Heart left ventricle (tissue), 16 donors: Measurements from ENCODE around the gene ZNF621. TPM values are rescaled to one million over a fixed set of nuclear protein-coding genes. Genes with fewer than 3 reads are reported as not detected.
"Not testable (repeated sequence)": the region's sequence is repeated elsewhere in the genome, so short reads cannot be mapped to it uniquely, and the experiment has no call there.

Source experiments
- ATAC-seq, 4 donors: fragments of 200-7000 bp; cut with Tn5 transposase; one replicate each; pipeline ENCODE4 v1.9.1; 2020 to 2022; ENCODE audit warnings: moderate library complexity in 4 of 4, mild to moderate bottlenecking in 3 of 4, moderate number of reproducible peaks in 1 of 4
- DNase-seq, 5 donors: peaks; one replicate each; pipeline ENCODE4 v3.0.0-alpha.2; 2020
- H3K27ac ChIP-seq, 12 donors: fragments of 200-600 bp; sonication (generic) in 4 of 12; one replicate each; pipeline versions ENCODE4 v1.5.0 to v1.8.0; 2016 to 2022; ENCODE audit warnings: mild to moderate bottlenecking in 2 of 12
- H3K27me3 ChIP-seq, 9 donors: fragments of 200-600 bp; sonication (generic) in 2 of 9; one replicate each; pipeline versions ENCODE4 v1.5.1 to v1.8.0; 2016 to 2022; ENCODE audit warnings: mild to moderate bottlenecking in 3 of 9
- H3K36me3 ChIP-seq, 9 donors: fragments of 200-600 bp; sonication (generic) in 2 of 9; one replicate each; pipeline versions ENCODE4 v1.5.0 to v1.8.0; 2018 to 2022; ENCODE audit warnings: mild to moderate bottlenecking in 2 of 9
- H3K4me1 ChIP-seq, 12 donors: fragments of 200-600 bp; sonication (generic) in 4 of 12; one replicate each; pipeline versions ENCODE4 v1.5.0 to v1.8.0; 2016 to 2022; ENCODE audit warnings: mild to moderate bottlenecking in 3 of 12
- H3K4me3 ChIP-seq, 12 donors: fragments of 200-600 bp; sonication (generic) in 4 of 12; one replicate each; pipeline versions ENCODE4 v1.5.0 to v1.8.0; 2017 to 2022; ENCODE audit warnings: mild to moderate bottlenecking in 9 of 12, moderate library complexity in 4 of 12
- H3K9me3 ChIP-seq, 12 donors: fragments of 200-600 bp; sonication (generic) in 4 of 12; one replicate each; pipeline versions ENCODE4 v1.5.0 to v1.8.0; 2016 to 2022; ENCODE audit warnings: mild to moderate bottlenecking in 1 of 12
- CTCF ChIP-seq, 12 donors: fragments of 200-600 bp; sonication (generic) in 4 of 12; IDR thresholded peaks; one replicate each; pipeline versions ENCODE4 v1.5.0 to v1.8.0; 2018 to 2022; ENCODE audit warnings: antibody characterized with exemption in 12 of 12, mild to moderate bottlenecking in 5 of 12
- POLR2A ChIP-seq, 2 donors: fragments of 450-650 bp; IDR thresholded peaks; one replicate each; pipeline ENCODE4 v1.6.1; 2017; ENCODE audit warnings: antibody characterized with exemption in 2 of 2, mild to moderate bottlenecking in 2 of 2, moderate library complexity in 2 of 2
- WGBS, 4 donors: extraction: QIAGEN DNeasy Blood & Tissue Kit in 2 of 4; methylation state at CpG; one replicate each; pipeline versions ENCODE4 v1.1.5 to v1.1.7; 2013 to 2018; 5-methylcytosine and 5-hydroxymethylcytosine counted together
- intact Hi-C, 10 donors: fragments of 100-400 bp; cut with DNase I; formaldehyde crosslinking; loops; one replicate each; pipeline versions ENCODE4 v1.11.1 to v1.14.2; 2022
- polyA plus RNA-seq, 2 donors: library from polyadenylated mRNA; stranded (reverse); fragments of 200-250 nt; gene quantifications; one replicate each; pipeline ENCODE4 v1.2.3, GENCODE V29; 2013
- total RNA-seq, 9 donors: library from RNA; depleted of rRNA in 2 of 9; stranded (reverse); fragments of >200 nt in 2 of 9; fragmentation: NEBNext Ultra II Directional in 3 of 9; extraction: Animal tissue kit (Norgen Biotek cat#: 25700) in 3 of 9; gene quantifications; one replicate each; pipeline versions ENCODE4 v1.1.0 to v1.2.4, GENCODE V29; 2016 to 2023
- donor health status: ischemic (EF 13 %, LVEDD 7.1; RV severe dilation, severe dysfunction).
- donor health status: healthy with polysubstance abuse.
- donor health status: DM: no; HTN: yes; CAD: no.
- donor health status: DM: no; HTN: no; CAD: no.
- donor health status: ischemic (EF 25% LVEDD 6.9; RV normal size, moderate dysfunction).
- donor health status: ischemic (EF 25% LVEDD 5.7; RV mildly dilated, moderate dysfunction).
- donor health status: healthy.
- donor health status: DM: yes; HTN: yes; CAD: no.
- donor health status: ischemic (EF 35%, LVEDD 5.7; RV mildly dilated, moderate dysfunction).
- donor health status: nonischemic (EF 11% LVEDD 7.7; RV severe dilation, severe dysfunction).
- donor health status: DM: yes; HTN: yes; CAD: no.
- donor health status: PGD.
- donor health status: ischemic (EF 29% LVEDD 5.4; RV normal size, mild dysfunction).
- donor health status: nonischemic (EF 23%, LVEDD 6.1; RV moderate dilation, normal function).

ZNF621 gene
- total and polyA plus RNA-seq, 11 donors: 7.4 to 14.3 (median 9.1) TPM

- intact Hi-C loops: no loop called here
- no peak for ATAC-seq
- DNase-seq: no peak
- Histone ChIP-seq H3K9me3 (no peaks in the 10 kb centered on the region), H3K4me1 (no peaks in the 10 kb centered on the region), H3K36me3 (no peaks in the 10 kb centered on the region), H3K27me3 (no peaks in the 10 kb centered on the region), H3K27ac (no peak overlapping the region), H3K4me3 (no peak overlapping the region)
- 74 to 80% (median 79%) methylated on average over 7 of the region's 7 CpGs for WGBS, 4 donors
- TF ChIP-seq POLR2A (IDR thresholded peaks at IDR 0.05) (no peak), CTCF (IDR thresholded peaks at IDR 0.05) (no peak)
Observed at GRCh38 chr3:40557575-40558161, 32.9 kb downstream of the ZNF621 start.

- H3K4me1 ChIP-seq, H3K27ac ChIP-seq, intact Hi-C loops, H3K36me3 ChIP-seq, H3K27me3 ChIP-seq, ATAC-seq, DNase-seq, H3K4me3 ChIP-seq, H3K9me3 ChIP-seq: not testable (repeated sequence)
- WGBS, 4 donors: 75 to 89% (median 81%) methylated on average over 9 of the region's 9 CpGs
Observed at GRCh38 chr3:40562482-40562881, 37.7 kb downstream of the ZNF621 start.

- ATAC-seq, H3K27me3 ChIP-seq, H3K27ac ChIP-seq, H3K4me3 ChIP-seq, DNase-seq, intact Hi-C loops, H3K36me3 ChIP-seq, H3K4me1 ChIP-seq: not testable (repeated sequence)
- peaks cover 0 to 11% (median 0%) of the 10 kb centered on the region in 12 donors for H3K9me3 ChIP-seq
- 77 to 80% (median 78%) methylated on average over 5 of the region's 5 CpGs for WGBS, 4 donors
Observed at GRCh38 chr3:40565629-40566028, 40.9 kb downstream of the ZNF621 start.

- H3K4me3 ChIP-seq: no peak overlapping the region
- H3K27ac ChIP-seq: no peak overlapping the region
- intact Hi-C loops: no loop called here
- DNase-seq: no peak
- TF ChIP-seq POLR2A (IDR thresholded peaks at IDR 0.05) (no peak), CTCF (IDR thresholded peaks at IDR 0.05) (no peak)
- peaks cover 0 to 11% (median 0%) of the 10 kb centered on the region in 12 donors for H3K9me3 ChIP-seq
- no peaks in the 10 kb centered on the region for H3K27me3 ChIP-seq
- no peaks in the 10 kb centered on the region for H3K4me1 ChIP-seq
- ATAC-seq: no peak
- 63 to 83% (median 69%) methylated on average over 4 of the region's 4 CpGs for WGBS, 4 donors
- H3K36me3 ChIP-seq: no peaks in the 10 kb centered on the region
Observed at GRCh38 chr3:40566694-40567093, 41.9 kb downstream of the ZNF621 start.

GRCh38 chr3:40572588-40572987, 47.8 kb downstream of the ZNF621 start:
- no peak overlapping the region for H3K4me3 ChIP-seq
- no peak overlapping the region for H3K27ac ChIP-seq
- ATAC-seq: no peak
- H3K36me3 ChIP-seq: no peaks in the 10 kb centered on the region
- intact Hi-C loops: loop anchor here in 1 of 10 donors (10.0 kb wide), 1 partner anchor 248 kb away; no protein-coding TSS in a partner anchor
- TF ChIP-seq POLR2A (IDR thresholded peaks at IDR 0.05) (no peak), CTCF (IDR thresholded peaks at IDR 0.05) (no peak)
- peaks cover 0 to 11% (median 0%) of the 10 kb centered on the region in 12 donors for H3K9me3 ChIP-seq
- DNase-seq: no peak
- H3K27me3 ChIP-seq: no peaks in the 10 kb centered on the region
- no peaks in the 10 kb centered on the region for H3K4me1 ChIP-seq
- WGBS, 4 donors: 41 to 55% (median 46%) methylated on average over 2 of the region's 2 CpGs
